GM12874 (cell line): ENCODE data around the gene LSM3.

Experiments
- CTCF ChIP-seq: IDR thresholded peaks from 2 replicates; pipeline ENCODE4 v1.5.1; 2011; ENCODE audit warnings: low read depth, mild to moderate bottlenecking, control low read depth, low read length, moderate library complexity; ENCODE audit not compliant: insufficient read depth

LSM3 gene

GRCh38 chr3:14245248-14245639 lies 66.6 kb downstream of the LSM3 start:
- no peak for TF ChIP-seq CTCF

DNA sequence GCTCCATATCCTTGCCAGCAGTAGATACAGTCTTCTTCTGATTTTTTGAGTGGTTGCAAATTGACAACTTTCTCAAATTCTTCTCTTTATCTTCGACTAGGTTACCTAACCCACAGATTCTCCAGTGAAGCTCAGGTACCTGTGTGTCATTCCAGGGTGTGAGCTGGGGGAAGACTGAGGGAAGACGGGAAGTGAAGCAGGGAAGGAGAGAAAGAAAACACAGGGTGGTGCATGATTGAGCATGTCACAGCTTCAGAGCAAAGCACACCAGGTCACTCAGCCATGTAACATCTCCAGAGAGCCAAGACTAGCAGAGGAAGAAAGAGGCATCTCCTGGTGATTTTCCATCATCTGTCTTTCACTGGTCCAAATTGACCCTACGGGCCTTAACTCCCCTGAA lies 67.2 kb downstream of the LSM3 start:
- TF ChIP-seq CTCF: no peak

- TF ChIP-seq CTCF: no peak
These were observed 67.8 kb downstream of the LSM3 start for GRCh38 chr3:14246414-14246813.

DNA sequence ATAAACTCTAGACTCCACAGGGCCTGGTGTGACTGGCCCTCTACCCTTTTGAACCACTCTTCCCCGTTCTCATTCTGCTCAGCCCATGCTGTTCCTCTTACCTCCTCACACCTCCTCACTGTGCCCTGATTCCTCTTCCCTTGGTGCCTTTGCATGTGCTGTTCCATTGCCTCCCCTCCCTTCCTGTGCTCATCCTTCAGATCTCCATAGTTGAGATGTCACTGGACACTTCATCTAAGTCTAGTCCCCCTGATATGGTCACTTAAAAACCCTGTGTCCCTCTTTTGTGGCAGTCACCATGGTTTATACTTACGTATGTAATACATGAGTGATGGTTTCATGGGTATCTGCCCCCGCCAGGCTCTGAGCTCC lies 69.8 kb downstream of the LSM3 start:
- no peak for TF ChIP-seq CTCF

GRCh38 chr3:14248849-14249523 lies 70.4 kb downstream of the LSM3 start:
- no peak for TF ChIP-seq CTCF
